Naive thymus-derived CD4-positive, alpha-beta T cell (primary cell): Measurements from ENCODE around the gene CST6. TPM values are rescaled to one million over a fixed set of nuclear protein-coding genes. Genes with fewer than 3 reads are reported as not detected.

Source experiments
- ATAC-seq: fragments of 150-1000 bp; cut with Tn5 transposase; 2 replicates; pipeline ENCODE4 v1.10.0; 2021; ENCODE audit warnings: mild to moderate bottlenecking, moderate library complexity
- CTCF ChIA-PET: fragments of 350-600 bp; sonication (Branson Sonifier 250); formaldehyde crosslinking; loops from one replicate; lab custom pipeline; 2021; ENCODE audit warnings: antibody characterized with exemption; lab: Charles Lee
- POLR2A ChIA-PET: fragments of 350-600 bp; sonication (Branson Sonifier 250); formaldehyde crosslinking; loops from one replicate; lab custom pipeline; 2021; ENCODE audit warnings: antibody characterized with exemption, inconsistent platforms; lab: Charles Lee
- DNase-seq, 9 donors: peaks; one replicate each; pipeline versions ENCODE4 v3.0.0 to v3.0.0-alpha.2; 2020 to 2022; ENCODE audit warnings: mixed read lengths in 1 of 9
- H3K27ac ChIP-seq: one replicate; pipeline ENCODE4 v1.7.0; 2013; ENCODE audit warnings: mild to moderate bottlenecking, low read depth, low read length, moderate library complexity
- H3K27me3 ChIP-seq, 2 donors: one replicate each; pipeline ENCODE4 v1.7.0; 2013; ENCODE audit warnings: low read length in 2 of 2, mild to moderate bottlenecking in 2 of 2, moderate library complexity in 2 of 2; ENCODE audit not compliant: control insufficient read depth in 2 of 2, insufficient read depth in 2 of 2
- H3K36me3 ChIP-seq, 3 experiments: 1 replicate in 2 of 3; 2 replicates in 1 of 3; pipeline ENCODE4 v1.7.0; 2013; ENCODE audit warnings: low read length in 3 of 3, mild to moderate bottlenecking in 3 of 3, moderate library complexity in 1 of 3; ENCODE audit not compliant: insufficient read depth in 3 of 3, control insufficient read depth in 2 of 3
- H3K4me1 ChIP-seq, 2 donors: one replicate each; pipeline ENCODE4 v1.7.0; 2013; ENCODE audit warnings: low read length in 2 of 2, mild to moderate bottlenecking in 2 of 2, moderate library complexity in 1 of 2; ENCODE audit not compliant: control insufficient read depth in 2 of 2, insufficient read depth in 2 of 2
- H3K4me3 ChIP-seq: 2 replicates; pipeline ENCODE4 v1.7.0; 2013; ENCODE audit warnings: mild to moderate bottlenecking, low read length
- H3K9me3 ChIP-seq, 3 experiments: 1 replicate in 2 of 3; 2 replicates in 1 of 3; pipeline ENCODE4 v1.7.0; 2013; ENCODE audit warnings: low read length in 3 of 3; ENCODE audit not compliant: control insufficient read depth in 2 of 3
- H3K27ac Mint-ChIP-seq, 9 donors: one replicate each; pipeline ENCODE4 v1.8.0; 2020 to 2022; ENCODE audit warnings: mixed read lengths in 9 of 9, mild to moderate bottlenecking in 8 of 9, moderate library complexity in 5 of 9, inconsistent platforms in 2 of 9
- H3K27me3 Mint-ChIP-seq, 5 donors: one replicate each; pipeline ENCODE4 v1.8.0; 2021 to 2022; ENCODE audit warnings: mixed read lengths in 5 of 5, mild to moderate bottlenecking in 1 of 5
- H3K36me3 Mint-ChIP-seq, 5 donors: one replicate each; pipeline ENCODE4 v1.8.0; 2020 to 2022; ENCODE audit warnings: mixed read lengths in 5 of 5, mild to moderate bottlenecking in 3 of 5, inconsistent platforms in 1 of 5
- H3K4me1 Mint-ChIP-seq, 7 donors: one replicate each; pipeline ENCODE4 v1.8.0; 2020 to 2022; ENCODE audit warnings: mixed read lengths in 7 of 7, mild to moderate bottlenecking in 3 of 7, inconsistent platforms in 1 of 7
- H3K4me3 Mint-ChIP-seq, 10 donors: one replicate each; pipeline ENCODE4 v1.8.0; 2020 to 2022; ENCODE audit warnings: mild to moderate bottlenecking in 10 of 10, mixed read lengths in 10 of 10, moderate library complexity in 6 of 10, inconsistent platforms in 2 of 10
- H3K9me3 Mint-ChIP-seq, 11 donors: one replicate each; pipeline ENCODE4 v1.8.0; 2020 to 2022; ENCODE audit warnings: mixed read lengths in 11 of 11, mild to moderate bottlenecking in 4 of 11, inconsistent platforms in 1 of 11, moderate library complexity in 1 of 11
- intact Hi-C, 2 donors: fragments of 100-400 bp; cut with micrococcal nuclease; formaldehyde crosslinking; loops; one replicate each; pipeline ENCODE4 v1.15.1; 2023
- polyA plus RNA-seq, 2 donors: library from polyadenylated mRNA; unstranded; fragments of 300-500 nt; fragmentation: Illumina TruSeq; gene quantifications; one replicate each; pipeline ENCODE4 v1.2.3, GENCODE V29; 2021
- total RNA-seq, 6 experiments: library from RNA in 5 of 6; stranded (reverse) in 5 of 6; gene quantifications; 1 replicate in 5 of 6; 2 replicates in 1 of 6; pipeline ENCODE4 v1.2.3 and lab custom pipeline; 2021 to 2026

CST6 gene
- total and polyA plus RNA-seq, 7 experiments from 2014 or later = 0.42 TPM; not detected in 6

DNA sequence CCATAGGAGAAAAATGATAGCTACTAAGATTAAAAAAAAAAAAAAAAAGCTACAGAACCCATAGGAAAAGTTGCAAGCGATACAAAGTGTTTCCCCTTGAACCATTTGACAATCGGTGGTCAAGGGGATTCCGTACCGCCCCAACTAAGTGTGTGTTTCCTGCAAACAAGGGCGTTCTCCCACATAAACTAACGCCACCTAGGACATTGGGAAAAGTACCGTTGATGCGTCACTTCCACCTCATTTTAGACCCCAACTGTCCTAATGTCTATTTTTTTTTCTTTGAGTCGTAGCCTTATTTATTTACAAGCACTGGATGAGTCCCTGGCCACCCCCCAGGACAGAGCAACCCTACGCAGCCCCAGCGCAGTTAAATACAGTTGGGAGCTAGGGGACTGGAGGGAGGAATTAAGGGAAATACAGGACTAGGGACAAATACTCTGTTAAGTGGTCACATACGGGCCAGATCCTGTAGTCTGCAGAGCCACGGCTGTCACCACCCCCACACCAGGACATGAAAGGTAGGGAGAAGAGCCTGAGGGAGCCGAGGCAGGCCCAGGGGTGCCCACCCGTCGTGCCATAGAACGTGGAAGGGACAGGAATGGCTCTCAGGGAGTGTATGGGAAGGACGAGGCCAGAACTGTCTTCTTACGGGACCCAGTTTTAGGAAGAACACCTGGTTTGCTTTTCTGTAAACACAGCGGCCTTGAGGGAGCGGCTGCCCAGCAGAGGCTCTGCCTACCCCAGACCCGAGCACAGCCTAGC, 28.8 kb upstream of the CST6 start:
- POLR2A ChIA-PET = no interaction called here
- Histone ChIP-seq H3K4me1 (no peaks in the 10 kb centered on the region), H3K4me3 (no peak overlapping the region), H3K27me3 (no peaks in the 10 kb centered on the region), H3K36me3 (peaks cover 0 to 17% (median 0%) of the 10 kb centered on the region in 3 experiments), H3K27ac (no peak overlapping the region), H3K9me3 (no peaks in the 10 kb centered on the region)
- Mint-ChIP-seq H3K36me3 (peaks cover 0 to 10% (median 0%) of the 10 kb centered on the region in 5 donors), H3K4me1 (peaks cover 0 to 5% (median 0%) of the 10 kb centered on the region in 7 donors), H3K27me3 (no peaks in the 10 kb centered on the region), H3K9me3 (peaks cover 0 to 2% (median 0%) of the 10 kb centered on the region in 11 donors), H3K4me3 (no peak overlapping the region), H3K27ac (no peak overlapping the region)
- ATAC-seq (no peak), DNase-seq (no peak)
- CTCF ChIA-PET = interaction anchor here (1.0 kb wide), 1 partner anchor 99 kb away, joined by 3 read pairs; no protein-coding TSS in a partner anchor
- intact Hi-C loops = no loop called here

DNA sequence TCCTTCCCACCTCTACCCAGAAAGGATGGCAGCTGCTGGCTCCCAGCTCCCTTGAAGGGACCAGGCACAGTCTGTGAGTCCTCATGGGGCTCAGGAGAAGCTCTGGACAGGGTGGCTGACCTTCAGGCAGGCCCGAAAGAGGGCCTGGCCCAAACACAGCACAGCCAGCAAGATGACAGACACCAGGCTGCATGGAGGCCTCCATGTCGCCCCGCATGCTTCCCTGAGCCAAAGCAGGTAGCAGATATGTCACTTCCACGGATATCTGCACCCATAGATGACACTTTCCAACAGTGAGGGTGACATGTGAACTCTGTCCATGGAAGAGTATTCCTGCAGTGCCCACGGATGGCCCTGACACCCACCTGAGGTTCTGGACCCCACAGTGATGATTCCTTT, 28.2 kb upstream of the CST6 start:
- CTCF ChIA-PET = interaction anchor here (1.0 kb wide), 1 partner anchor 100 kb away, joined by 3 read pairs; no protein-coding TSS in a partner anchor
- Histone ChIP-seq H3K36me3 (peaks cover 0 to 12% (median 0%) of the 10 kb centered on the region in 3 experiments), H3K27ac (no peak overlapping the region), H3K9me3 (no peaks in the 10 kb centered on the region), H3K4me1 (no peaks in the 10 kb centered on the region), H3K27me3 (no peaks in the 10 kb centered on the region), H3K4me3 (no peak overlapping the region)
- ATAC-seq (no peak), DNase-seq (no peak)
- Mint-ChIP-seq H3K27ac (no peak overlapping the region), H3K4me1 (peaks cover 0 to 6% (median 0%) of the 10 kb centered on the region in 7 donors), H3K27me3 (no peaks in the 10 kb centered on the region), H3K4me3 (no peak overlapping the region), H3K36me3 (peaks cover 0 to 6% (median 0%) of the 10 kb centered on the region in 5 donors), H3K9me3 (peaks cover 0 to 2% (median 0%) of the 10 kb centered on the region in 11 donors)
- POLR2A ChIA-PET = interaction anchor here (1.3 kb wide), 1 partner anchor 26 kb away, joined by 3 read pairs; no protein-coding TSS in a partner anchor
- intact Hi-C loops = no loop called here

DNA sequence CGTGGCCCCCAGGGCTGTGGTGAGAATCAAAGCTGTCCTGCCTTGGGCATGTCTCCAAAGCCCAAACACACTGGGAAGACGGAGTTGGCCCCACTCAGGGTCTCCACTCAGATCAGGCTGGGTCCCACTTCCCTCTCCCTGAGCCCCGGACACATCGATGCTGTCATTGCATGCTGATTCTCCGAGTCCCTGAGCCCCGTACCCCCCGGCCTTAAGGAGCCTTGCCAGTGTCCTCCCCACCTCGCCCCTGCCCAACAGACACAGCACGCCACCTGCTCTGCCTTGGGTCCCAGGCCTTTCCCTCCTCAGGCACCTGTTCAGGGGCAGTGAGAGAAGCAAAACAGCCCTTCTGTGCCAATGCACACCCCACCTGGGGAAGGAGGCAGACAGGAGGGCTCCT, 24.5 kb upstream of the CST6 start:
- H3K4me1 ChIP-seq = no peaks in the 10 kb centered on the region
- no peak overlapping the region for H3K27ac Mint-ChIP-seq

DNA sequence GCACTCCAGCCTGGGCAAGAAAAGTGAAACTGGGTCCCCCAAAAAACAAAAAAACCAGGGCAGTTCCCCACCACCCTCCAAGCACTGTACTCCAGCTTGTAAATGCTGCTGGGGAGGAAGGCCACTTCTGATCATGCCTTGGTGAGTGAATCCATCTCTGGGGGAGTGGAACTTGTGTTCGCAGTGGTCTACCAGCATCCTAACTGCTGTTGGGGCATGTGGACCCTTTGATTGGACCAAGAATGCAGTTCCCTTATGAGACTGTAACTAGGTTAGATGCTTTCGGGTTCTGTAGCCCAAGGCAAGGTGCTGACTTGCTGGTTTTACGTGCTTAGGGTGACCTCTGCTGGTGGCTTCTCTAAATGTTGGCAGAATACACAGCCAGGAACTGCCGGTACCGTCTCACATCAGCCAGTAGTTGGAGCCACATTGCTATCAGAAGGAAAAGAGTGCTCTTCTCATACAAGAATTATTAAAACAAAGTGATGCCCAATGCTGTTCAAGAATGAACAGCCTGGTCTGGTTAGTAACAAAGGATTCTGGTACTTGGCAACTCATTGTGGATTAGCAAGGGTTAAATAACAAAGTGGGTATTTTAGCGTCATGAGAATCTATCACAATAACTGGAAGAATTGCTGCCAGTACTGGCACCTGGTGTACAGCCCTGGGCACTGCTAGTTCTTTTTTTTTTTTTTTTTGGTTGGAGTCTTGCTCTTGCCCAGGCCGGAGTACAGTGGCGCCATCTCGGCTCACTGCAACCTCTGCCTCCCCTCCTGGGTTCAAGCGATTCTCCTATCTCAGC, 22.8 kb upstream of the CST6 start:
- H3K36me3 Mint-ChIP-seq = peaks cover 0 to 3% (median 0%) of the 10 kb centered on the region in 5 donors
- H3K27ac ChIP-seq = no peak overlapping the region
- intact Hi-C loops = loop anchor here (1.0 to 2.0 kb wide), 16 partner anchors 13 to 363 kb away; partner anchors contain the start of genes AP5B1 (in 2 of the 2), CFL1 (in 2 of the 2), FIBP (in 2 of the 2) and BANF1 (in 1 of the 2)

More for the DNA sequence above, 24.5 kb upstream of the CST6 start:
- ATAC-seq (no peak), DNase-seq (no peak)
- Histone ChIP-seq H3K9me3 (no peaks in the 10 kb centered on the region), H3K4me3 (no peak overlapping the region), H3K27me3 (no peaks in the 10 kb centered on the region), H3K36me3 (no peaks in the 10 kb centered on the region), H3K27ac (no peak overlapping the region)
- Mint-ChIP-seq H3K9me3 (peaks cover 0 to 2% (median 0%) of the 10 kb centered on the region in 11 donors), H3K27me3 (no peaks in the 10 kb centered on the region), H3K4me3 (no peak overlapping the region), H3K36me3 (peaks cover 0 to 1% (median 0%) of the 10 kb centered on the region in 5 donors), H3K4me1 (peaks cover 5 to 7% (median 6%) of the 10 kb centered on the region in 7 donors)
- ChIA-PET POLR2A (interaction anchor here (1.3 to 1.5 kb wide), 2 partner anchors 103 to 275 kb away, joined by 4 read pairs; partner anchors contain the start of gene KAT5), CTCF (interaction anchor here (8.8 kb wide), 1 partner anchor 102 kb away, joined by 85 read pairs; no protein-coding TSS in a partner anchor)
- intact Hi-C loops = no loop called here

DNA sequence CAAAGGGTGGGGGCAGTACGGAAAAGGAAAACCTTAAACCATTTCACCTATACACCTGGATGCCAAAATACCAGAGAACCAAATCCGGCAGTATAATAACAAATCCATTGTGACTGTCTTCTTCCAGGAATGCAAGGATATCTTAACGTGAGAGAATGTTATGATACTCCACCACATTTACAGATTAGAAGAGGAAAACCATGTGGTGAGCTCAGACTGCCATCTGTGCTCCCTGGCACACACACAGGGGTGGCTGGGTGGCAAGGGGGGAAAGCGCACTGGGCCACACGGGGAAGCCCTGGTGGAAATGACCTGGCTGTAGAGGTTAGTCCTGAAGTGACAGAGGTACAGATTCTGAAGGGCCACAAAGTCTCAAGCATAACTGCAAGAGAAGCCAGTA, 19.8 kb upstream of the CST6 start:
- H3K4me3 Mint-ChIP-seq = no peak overlapping the region
- DNase-seq (no peak), ATAC-seq (no peak)
- H3K4me1 ChIP-seq = no peaks in the 10 kb centered on the region
- no peak overlapping the region for H3K27ac ChIP-seq
- no peak overlapping the region for H3K4me3 ChIP-seq
- ChIA-PET CTCF (interaction anchor here (0.6 to 8.8 kb wide), 6 partner anchors 30 to 582 kb away, joined by 3 to 85 read pairs (median 4); partner anchors contain the start of genes FIBP and KAT5), POLR2A (interaction anchor here (0.7 to 1.5 kb wide), 6 partner anchors 20 to 500 kb away, joined by 3 to 4 read pairs (median 3); partner anchors contain the start of genes CCDC85B and CST6)
- peaks cover 0 to 2% (median 0%) of the 10 kb centered on the region in 11 donors for H3K9me3 Mint-ChIP-seq
- peaks cover 2 to 10% (median 7%) of the 10 kb centered on the region in 7 donors for H3K4me1 Mint-ChIP-seq
- intact Hi-C loops = no loop called here
- H3K9me3 ChIP-seq = no peaks in the 10 kb centered on the region
- no peaks in the 10 kb centered on the region for H3K27me3 Mint-ChIP-seq
- H3K36me3 ChIP-seq = peaks cover 0 to 9% (median 0%) of the 10 kb centered on the region in 3 experiments
- peaks cover 4 to 10% (median 5%) of the 10 kb centered on the region in 5 donors for H3K36me3 Mint-ChIP-seq
- H3K27ac Mint-ChIP-seq = peak overlapping the region in 3 of 9 donors; percentile 24 to 56 (median 50)
- H3K27me3 ChIP-seq = no peaks in the 10 kb centered on the region

More for the DNA sequence above, 22.8 kb upstream of the CST6 start:
- H3K27ac Mint-ChIP-seq = peak overlapping the region; percentile 0 to 90 (median 74)
- Histone ChIP-seq H3K36me3 (no peaks in the 10 kb centered on the region), H3K4me1 (no peaks in the 10 kb centered on the region), H3K4me3 (no peak overlapping the region), H3K27me3 (no peaks in the 10 kb centered on the region), H3K9me3 (no peaks in the 10 kb centered on the region)
- ChIA-PET CTCF (interaction anchor here (0.6 to 8.8 kb wide), 11 partner anchors 29 to 277 kb away, joined by 3 to 85 read pairs (median 3); partner anchors contain the start of genes CCDC85B, FIBP and KAT5), POLR2A (interaction anchor here (1.2 to 1.5 kb wide), 3 partner anchors 98 to 277 kb away, joined by 4 to 5 read pairs (median 4); partner anchors contain the start of genes CCDC85B and KAT5)
- peak; percentile 66 to 95 (median 91) for DNase-seq
- no peak overlapping the region for H3K4me3 Mint-ChIP-seq
- peaks cover 5 to 7% (median 6%) of the 10 kb centered on the region in 7 donors for H3K4me1 Mint-ChIP-seq
- H3K27me3 Mint-ChIP-seq = no peaks in the 10 kb centered on the region
- peaks cover 0 to 2% (median 0%) of the 10 kb centered on the region in 11 donors for H3K9me3 Mint-ChIP-seq
- peak; percentile 100 for ATAC-seq

DNA sequence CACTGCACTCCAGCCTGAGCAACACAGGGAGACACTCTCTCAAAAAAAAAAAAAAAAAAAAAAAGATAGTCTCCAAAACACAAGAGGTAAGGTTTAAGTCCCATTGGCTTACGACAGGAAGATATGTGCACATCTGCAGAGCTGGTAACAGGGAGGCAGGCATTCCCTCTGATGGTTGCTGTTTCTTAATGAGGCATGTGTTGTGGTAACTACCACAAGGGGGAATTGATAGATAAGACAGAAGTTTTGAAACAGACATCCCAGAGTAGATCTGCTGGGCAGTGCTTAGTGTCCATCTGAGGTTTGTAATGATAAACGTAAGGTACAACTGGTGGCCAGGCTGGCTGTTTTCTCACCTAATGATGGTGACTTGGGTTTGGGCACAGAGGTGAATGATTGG, 14.5 kb upstream of the CST6 start:
- Histone ChIP-seq H3K9me3 (no peaks in the 10 kb centered on the region), H3K4me1 (peaks cover 5 to 7% of the 10 kb centered on the region in 2 donors), H3K36me3 (peaks cover 5 to 49% (median 23%) of the 10 kb centered on the region in 3 experiments), H3K27me3 (no peaks in the 10 kb centered on the region), H3K27ac (no peak overlapping the region), H3K4me3 (no peak overlapping the region)
- DNase-seq (no peak), ATAC-seq (no peak)
- Mint-ChIP-seq H3K4me1 (peaks cover 15 to 47% (median 35%) of the 10 kb centered on the region in 7 donors), H3K4me3 (peak overlapping the region in 1 of 10 donors; percentile 30), H3K27ac (peak overlapping the region in 3 of 9 donors; percentile 20 to 77 (median 24)), H3K9me3 (peaks cover 0 to 2% (median 0%) of the 10 kb centered on the region in 11 donors), H3K36me3 (peaks cover 11 to 38% (median 22%) of the 10 kb centered on the region in 5 donors), H3K27me3 (no peaks in the 10 kb centered on the region)
- ChIA-PET POLR2A (no interaction called here), CTCF (no interaction called here)
- intact Hi-C loops = no loop called here
